Activated T-cell treated with anti-CD3 and anti-CD28 coated beads for 4 hours (primary cell): ENCODE data around the gene NACC2.
A peak's percentile ranks its signal among the peaks of the same experiment; 100 is the strongest.
"Not testable (repeated sequence)": the region's sequence is repeated elsewhere in the genome, so short reads cannot be mapped to it uniquely, and the experiment has no call there.

Experiments
- DNase-seq: peaks from one replicate; pipeline ENCODE4 v3.0.0-alpha.2; 2020

NACC2 gene

GRCh38 chr9:135971111-135971766, 123.8 kb downstream of the NACC2 start:
- no peak for DNase-seq

DNA sequence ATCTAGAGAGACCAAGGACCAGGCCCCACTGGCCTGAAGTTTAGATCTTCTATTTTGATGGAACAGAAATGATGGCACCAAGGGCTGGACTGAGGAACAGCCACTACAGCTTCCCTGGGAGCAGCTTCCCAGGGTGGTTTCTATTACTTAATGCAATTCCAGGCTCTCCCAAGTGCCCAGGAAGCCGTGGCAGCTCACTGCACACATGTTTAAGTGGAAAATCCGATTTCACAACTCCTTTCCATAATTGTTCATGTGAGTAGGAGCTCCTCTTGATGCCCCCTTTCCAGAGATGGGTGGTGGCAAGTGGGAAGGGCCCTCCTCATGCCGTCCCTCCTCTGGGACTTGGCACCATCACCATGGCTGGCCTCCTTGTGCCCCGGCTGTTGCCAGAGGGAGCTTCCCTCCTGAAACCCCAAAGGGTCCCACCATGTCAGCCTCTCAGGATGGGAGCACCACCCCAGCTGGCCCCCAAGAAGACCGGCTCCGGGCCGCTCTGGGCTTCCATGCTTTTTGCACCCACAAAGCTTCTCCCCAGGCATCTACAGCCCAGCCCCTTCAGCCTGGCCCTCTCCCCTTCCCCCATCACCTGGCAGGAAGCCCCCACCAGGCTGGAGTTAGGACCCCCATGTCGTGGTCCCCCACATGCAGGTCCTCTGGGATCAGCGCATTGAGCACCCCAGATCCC, 124.8 kb downstream of the NACC2 start:
- DNase-seq = no peak

- DNase-seq = no peak
These were observed 125.9 kb downstream of the NACC2 start for GRCh38 chr9:135969064-135969683.

DNA sequence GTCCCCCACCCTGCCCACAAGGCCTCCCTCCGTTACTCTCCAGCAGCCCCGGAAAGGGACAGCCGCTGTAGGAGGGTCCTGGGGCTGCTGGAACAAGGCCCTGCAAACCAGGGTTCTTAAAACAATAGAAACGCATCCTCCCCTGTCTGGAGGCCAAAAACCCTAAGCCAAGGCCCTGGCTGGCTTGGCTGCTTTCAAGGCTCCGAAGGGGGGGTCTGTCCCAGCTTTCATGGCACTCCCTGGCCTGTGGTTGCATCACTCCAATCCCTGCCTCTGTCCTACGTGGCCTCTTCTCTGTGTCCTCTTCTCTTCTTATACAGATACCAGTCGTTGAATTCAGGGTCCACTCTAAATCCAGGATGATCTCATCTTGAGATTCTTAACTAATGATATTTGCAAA, 126.5 kb downstream of the NACC2 start:
- no peak for DNase-seq

DNA sequence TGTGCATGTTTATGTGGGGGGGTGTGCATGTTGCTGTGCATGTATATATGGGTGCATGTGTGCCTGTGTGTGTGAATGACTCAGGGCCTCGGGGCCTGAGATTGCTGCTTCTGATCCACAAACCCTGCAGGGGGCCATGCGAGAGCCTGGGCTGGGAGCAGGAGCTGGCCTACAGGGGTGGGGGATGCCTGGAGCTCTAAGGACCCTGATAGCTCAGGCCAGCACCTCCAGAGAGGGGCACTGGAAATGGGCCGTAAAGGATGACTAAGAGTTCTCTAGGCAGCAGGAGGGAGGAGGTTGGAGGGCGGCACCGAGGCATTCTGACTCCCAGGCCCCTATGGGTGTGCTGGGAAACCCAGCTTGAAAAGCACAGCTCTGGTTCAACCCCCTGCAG, 127.0 kb downstream of the NACC2 start:
- no peak for DNase-seq

DNA sequence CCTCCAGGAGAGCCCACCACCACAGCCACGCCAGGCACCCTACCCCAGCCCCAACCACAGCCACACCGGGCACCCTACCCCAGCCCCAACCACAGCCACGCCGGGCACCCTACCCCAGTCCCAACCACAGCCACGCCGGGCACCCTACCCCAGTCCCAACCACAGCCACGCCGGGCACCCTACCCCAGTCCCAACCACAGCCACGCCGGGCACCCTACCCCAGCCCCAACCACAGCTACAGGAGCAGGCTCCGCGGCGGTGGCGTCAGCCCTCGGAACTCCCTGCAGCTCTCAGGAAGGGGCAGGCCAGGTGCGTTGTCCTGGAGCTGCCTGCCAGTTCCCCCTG, 128.2 kb downstream of the NACC2 start:
- DNase-seq = not testable (repeated sequence)

DNA sequence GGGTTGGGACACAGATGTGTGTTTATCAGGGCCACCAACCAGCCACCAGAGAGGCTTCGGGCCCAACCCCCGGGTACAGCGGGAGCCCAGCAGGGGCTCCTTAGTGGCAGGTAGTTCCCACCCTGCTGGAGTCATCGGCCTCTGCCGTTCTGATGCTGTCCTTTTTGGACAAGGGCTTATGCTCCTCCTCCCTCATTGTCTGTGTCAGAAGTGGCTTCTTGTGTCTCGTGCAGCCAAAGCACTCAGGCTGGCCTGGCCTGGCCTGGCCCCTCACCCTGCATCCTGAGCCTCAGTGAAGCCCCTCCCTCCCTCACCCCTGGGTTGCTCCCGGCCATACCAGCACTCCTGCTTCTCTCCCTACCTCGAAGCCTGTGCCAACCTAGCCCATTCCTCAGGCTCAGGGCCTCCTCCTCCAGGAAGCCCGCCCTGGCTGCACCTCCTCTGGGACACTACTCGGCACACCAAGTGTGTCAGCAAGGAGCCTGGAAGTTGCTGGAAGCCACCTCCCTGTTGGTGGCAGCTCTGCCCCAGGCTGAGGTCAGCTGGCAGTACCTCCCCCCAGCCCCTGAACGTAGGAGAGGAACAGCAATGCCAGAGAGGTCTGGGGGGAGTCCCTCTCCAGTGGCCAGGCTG, 129.8 kb downstream of the NACC2 start:
- no peak for DNase-seq

DNA sequence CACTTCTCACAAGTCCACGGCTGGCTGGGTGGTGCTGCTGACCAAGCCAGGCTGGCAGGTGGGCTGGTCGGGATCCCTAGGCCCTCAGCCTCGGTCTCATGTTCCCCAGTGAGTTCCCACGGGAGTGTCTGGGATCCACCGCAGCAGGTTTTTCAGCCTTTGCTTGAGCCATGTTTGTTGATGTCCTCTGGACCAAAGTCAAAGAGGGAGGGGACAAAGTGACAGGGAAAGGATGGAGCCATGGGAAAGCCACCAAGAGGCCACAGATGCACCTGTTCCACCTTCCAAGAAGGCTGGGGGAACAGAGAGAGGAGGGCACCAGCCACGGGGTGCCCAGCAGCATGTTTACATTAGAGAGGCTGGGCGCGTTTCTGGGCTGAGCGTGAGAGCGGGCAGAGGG, 131.2 kb downstream of the NACC2 start:
- DNase-seq = no peak

DNA sequence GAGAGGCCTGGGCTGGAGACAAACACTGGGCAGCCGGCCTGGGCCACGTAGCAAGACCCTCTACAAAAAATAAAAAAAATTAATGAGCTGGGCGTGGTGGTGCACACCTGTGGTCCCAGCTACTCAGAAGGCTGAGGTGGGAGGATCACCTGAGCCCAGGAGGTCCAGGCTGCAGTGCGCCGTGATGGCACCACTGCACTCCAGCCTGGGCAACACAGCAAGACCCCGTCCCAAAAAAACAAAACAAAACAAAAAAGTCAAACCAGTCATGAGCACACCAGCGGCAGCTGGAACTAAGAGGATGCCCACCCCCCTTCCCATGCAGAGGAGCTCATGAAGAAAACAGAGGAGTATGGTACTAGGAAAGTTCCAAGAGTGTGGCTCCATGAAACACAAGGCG, 131.8 kb downstream of the NACC2 start:
- no peak for DNase-seq

DNA sequence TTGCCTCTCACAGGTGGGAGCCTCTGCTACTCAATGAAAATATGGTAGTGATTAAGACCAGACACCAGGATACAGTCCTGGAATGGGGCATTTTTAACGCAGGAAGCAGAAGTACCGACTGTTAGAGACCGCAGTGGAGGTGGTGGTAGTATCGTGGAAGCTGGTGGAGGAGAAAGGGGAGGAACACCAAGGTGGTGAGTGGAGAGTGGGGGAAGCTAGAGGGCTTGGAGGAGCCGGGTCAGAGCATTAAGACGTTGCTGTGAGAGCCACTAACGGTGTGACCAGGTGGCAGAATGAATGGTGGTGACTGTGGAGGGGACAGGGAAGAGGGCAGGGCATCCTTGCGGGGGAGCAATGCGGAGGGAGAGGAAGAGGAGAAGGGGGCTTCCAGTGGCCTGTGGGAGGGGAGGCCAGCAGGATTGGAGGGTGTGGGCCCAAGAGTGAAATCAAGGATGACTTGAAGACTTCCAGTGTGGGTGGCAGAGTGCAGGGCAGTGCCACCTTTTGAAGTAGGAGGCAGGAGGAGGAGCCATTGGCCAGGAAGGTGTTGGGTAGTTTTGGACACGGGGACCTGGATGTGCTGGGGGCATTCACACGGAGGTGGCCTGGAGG, 132.3 kb downstream of the NACC2 start:
- no peak for DNase-seq

GRCh38 chr9:135961811-135962695, 133.0 kb downstream of the NACC2 start:
- DNase-seq = no peak

DNA sequence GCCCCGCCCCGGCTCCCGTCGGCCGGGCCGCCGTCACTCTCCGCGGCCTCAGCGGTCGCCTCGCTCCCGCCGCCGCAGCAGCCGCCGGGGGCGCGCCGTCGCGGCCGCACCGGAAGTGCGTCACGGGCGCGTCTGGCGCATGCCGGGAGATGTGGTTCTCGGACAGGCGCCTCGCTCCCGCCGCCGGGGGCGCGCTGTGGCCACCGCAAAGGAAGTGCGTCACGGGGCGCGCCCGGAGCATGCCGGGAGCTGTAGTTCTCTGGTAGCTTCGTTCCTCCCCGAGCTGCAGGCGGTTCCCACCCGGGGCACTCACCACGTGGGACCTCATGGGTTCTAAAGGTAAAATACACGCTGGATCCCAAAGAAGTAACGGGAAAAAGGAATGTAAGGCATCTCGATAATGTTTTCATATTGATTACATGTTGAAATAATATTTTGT, 133.8 kb downstream of the NACC2 start, which contains the start of gene UBAC1:
Gene UBAC1, minus strand, starts transcription at position 97 of the 439 bp plus-strand sequence. CDS start 211 bp downstream, outside the sequence.
- peak; percentile 91 for DNase-seq

- no peak for DNase-seq
These were observed 134.4 kb downstream of the NACC2 start for GRCh38 chr9:135960411-135961276.

- DNase-seq = no peak
These were observed 135.3 kb downstream of the NACC2 start for GRCh38 chr9:135959814-135960213.

DNA sequence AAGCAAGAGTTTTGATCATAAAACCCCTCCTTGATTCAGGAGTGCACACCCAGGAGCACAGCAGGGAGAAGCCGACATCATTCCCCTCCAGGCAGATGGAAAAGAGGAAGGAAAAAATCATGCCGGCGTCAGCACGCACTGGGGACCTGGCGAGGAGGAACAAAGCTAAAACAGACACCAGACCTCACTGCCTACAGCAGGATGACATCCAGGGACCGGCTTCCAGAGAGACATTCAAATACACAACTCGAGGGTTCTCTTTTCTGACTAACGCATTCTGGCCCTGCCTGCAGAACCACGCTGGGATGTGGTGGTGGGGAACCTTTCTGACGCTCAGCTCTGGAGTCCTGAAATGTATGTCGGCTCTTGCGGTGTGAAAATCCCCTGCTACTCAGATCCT, 136.6 kb downstream of the NACC2 start:
- DNase-seq = no peak

DNA sequence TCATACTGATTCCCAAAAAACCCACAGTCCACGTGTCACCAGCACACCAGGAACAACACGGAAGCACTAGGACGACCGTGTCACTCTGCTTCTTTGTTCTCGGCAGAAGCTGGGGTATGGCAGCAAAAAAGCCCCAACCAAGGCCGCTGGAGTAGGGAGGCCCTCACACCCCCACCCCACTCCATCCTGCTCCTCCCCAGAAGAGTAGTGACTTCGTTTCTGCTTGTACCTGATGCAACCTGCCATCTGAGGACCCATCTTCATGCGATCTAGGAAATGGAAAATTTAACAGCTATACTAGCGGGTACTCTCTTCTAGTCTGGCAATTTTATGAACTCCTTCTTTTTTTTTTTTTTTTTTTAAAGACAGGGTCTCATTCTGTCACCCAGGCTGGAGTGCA, 137.7 kb downstream of the NACC2 start:
- DNase-seq = no peak

- DNase-seq = no peak
These were observed 138.3 kb downstream of the NACC2 start for GRCh38 chr9:135956802-135957174.
